ENCODE results near the gene ZNF148. TPM values are rescaled to one million over a fixed set of nuclear protein-coding genes. Genes with fewer than 3 reads are reported as not detected.
"Not testable (repeated sequence)": the region's sequence is repeated elsewhere in the genome, so short reads cannot be mapped to it uniquely, and the experiment has no call there.

ZNF148 gene
- total RNA-seq, 1 experiment from 2014 or later = 22.1 TPM

- DNase-seq (ENCODE audit: low spot score) = no peak
These were observed 990 bp upstream of the ZNF148 start for GRCh38 chr3:125375950-125376679.

DNA sequence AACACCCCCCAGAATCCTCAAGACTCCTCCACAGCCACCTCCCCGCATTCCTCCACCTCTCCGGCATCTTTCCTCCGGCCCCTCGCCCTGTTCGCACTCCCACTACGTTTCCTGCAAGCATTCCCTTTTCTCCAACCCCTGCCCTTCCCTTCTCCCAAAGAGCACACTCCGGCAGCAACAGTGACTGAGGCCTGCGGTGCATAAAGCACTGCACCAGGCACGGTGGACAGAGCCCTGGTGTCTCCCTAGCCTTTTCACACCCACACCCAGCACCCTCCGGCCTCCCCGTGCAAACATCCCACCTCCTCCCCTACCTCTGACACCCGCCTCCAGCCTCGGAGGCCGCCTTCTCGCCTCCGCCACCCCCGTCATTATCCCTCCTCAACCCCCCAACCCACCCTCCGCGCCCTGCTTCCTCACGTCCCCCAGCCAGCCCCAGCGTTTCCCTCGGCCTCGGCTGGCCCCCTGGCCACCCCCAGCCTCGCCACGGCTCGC, 577 bp downstream of the ZNF148 start:
- no peak for DNase-seq (ENCODE audit: low spot score)

- DNase-seq (ENCODE audit: low spot score) = no peak
These were observed 7.5 kb downstream of the ZNF148 start for GRCh38 chr3:125367403-125368230.

GRCh38 chr3:125366132-125366531, 9.0 kb downstream of the ZNF148 start:
- no peak for DNase-seq (ENCODE audit: low spot score)

DNA sequence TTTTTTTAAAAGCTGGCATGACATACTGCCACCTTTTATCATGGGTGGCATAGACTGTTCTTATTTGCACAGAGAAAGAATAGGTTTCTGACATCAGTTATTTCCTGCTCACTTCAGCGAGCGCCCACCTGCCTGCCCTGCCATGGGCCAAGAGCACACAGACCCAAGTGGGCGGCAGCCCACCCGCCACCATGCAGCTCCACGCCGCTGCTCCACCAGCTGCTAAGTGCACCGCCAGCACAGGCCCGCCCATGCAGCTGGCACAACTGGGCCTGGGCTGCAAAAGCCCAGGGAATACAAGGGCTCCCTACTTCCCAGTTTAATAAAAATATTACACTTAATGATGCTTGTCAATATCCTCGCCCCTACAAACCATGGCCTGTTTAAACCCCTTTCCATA, 15.4 kb downstream of the ZNF148 start:
- no peak for DNase-seq (ENCODE audit: low spot score)

DNA sequence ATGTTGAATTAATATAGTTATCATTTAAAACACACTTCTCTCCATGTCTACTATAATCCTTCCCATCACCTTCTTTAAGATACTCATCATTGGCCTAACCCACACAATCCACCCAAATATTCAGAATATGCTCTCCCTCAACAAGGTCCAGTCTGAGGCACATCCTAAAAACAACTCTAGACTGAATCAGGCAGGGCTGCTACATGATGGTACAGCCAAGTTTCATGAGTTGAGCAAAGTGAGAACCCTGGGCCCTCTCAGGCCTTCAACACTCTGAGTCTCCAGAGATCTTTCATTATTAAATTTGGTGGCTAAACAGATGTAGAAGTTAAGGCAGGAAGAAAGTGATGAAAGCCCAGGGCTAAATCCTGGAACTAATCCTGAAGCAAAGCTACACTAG, 16.2 kb downstream of the ZNF148 start:
- no peak for DNase-seq (ENCODE audit: low spot score)

GRCh38 chr3:125357837-125358236, 17.3 kb downstream of the ZNF148 start:
- DNase-seq (ENCODE audit: low spot score) = no peak

GRCh38 chr3:125357032-125357658, 18.0 kb downstream of the ZNF148 start:
- DNase-seq (ENCODE audit: low spot score) = no peak

DNA sequence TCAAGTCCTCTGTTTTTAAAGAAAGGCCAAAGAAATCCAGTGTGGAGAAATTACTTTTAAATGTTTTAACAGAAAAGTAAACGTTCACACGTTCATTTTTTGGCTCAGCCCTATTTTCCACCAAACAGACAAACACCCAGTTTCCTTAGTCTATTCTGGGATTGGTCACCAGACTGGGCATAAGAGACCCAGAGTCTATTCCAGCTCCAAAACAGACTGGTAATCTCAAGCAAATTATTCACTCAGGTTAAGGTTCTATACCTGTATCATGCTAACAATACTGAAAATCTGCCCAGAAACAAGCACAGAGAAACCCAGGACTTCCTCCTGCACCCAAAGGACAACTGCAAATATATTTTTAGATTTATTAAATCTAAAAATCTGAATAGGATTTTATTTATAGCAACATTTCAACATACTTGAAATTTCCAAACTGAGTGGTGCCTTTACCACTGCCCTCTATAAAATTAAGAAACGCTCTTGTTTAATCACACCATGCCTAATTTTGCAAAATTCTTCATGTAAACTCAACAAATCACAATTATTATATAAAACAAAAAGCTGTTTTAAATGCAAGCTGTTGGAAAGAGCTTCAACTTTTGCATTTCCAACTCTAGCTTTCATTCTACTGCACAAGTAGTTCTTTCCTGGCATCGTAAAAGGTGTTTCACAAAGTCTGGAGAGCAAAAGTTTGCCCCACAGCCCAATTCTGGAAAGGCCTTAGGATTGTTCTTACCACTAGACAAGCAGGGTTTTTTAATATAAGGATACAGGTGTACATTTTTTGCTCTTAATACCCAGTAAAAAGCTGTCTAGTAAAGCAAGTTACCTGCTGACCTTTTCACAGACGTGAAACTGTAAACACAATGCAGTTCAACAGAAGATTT, 18.7 kb downstream of the ZNF148 start:
- no peak for DNase-seq (ENCODE audit: low spot score)

DNA sequence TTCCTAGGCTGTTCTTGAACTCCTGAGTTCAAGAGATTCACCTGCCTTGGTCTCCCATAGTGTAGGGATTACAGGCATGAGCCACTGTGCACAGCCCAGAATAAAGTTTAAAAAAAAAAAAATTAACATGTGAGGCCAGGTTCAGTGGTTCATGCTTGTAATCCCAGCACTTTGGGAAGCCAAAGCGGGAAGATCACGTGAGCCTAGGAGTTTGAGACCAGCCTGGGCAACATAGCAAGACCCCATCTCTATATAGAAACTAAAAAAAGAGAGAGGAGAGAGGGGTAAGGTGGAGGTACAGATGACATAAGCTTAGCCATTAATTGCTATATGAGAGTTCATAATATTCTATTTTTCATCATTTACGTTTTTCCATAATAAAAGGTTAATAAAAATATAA, 21.5 kb downstream of the ZNF148 start:
- DNase-seq (ENCODE audit: low spot score) = no peak

- DNase-seq (ENCODE audit: low spot score) = no peak
These were observed 22.0 kb downstream of the ZNF148 start for GRCh38 chr3:125353128-125353527.

DNA sequence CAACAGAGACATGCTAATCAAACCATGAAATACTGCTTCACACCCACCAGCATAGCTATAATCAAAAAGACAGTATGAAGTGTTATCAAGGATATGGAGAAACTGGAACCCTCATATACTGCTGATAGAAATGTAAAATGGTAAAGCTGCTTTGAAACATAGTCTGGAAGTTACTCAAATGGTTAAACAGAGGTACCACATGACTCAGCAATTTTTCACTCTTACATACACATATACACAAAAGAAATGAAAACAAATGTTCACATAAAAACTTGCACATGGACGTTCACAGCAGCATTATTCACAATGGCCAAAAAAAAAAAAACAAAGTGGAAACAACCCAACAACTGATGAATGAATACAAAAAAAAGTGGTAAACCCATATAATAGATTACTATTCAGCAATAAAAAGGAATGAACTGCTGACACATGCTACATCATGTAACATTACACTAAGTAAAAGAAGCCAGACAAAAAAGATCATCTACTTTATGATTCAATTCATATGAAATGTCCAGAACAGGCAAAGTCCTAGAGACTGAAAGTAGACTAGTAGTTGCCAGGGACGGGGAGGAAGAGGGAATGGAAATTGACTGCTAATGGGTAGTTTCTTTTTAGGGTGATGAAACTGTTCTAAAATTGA, 23.2 kb downstream of the ZNF148 start:
- no peak for DNase-seq (ENCODE audit: low spot score)

GRCh38 chr3:125351152-125351551, 24.0 kb downstream of the ZNF148 start:
- DNase-seq (ENCODE audit: low spot score) = no peak

DNA sequence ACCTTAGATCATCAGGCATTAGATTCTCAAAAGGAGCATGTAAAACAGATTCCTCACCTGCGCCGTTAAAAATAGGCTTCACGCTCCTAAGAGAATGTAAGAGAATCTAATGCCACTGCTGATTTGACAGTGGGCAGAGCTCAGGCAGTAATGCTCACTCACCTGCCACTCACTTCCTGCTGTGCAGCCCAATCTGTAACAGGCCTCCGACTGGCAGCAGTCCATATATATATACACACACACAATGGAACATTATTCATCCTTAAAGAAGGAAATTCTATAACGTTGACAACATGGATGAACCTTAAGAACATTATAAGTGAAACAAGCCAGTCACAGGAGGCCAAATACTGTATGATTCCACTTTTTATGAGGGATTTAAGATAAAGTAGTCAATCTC, 24.5 kb downstream of the ZNF148 start:
- no peak for DNase-seq (ENCODE audit: low spot score)

DNA sequence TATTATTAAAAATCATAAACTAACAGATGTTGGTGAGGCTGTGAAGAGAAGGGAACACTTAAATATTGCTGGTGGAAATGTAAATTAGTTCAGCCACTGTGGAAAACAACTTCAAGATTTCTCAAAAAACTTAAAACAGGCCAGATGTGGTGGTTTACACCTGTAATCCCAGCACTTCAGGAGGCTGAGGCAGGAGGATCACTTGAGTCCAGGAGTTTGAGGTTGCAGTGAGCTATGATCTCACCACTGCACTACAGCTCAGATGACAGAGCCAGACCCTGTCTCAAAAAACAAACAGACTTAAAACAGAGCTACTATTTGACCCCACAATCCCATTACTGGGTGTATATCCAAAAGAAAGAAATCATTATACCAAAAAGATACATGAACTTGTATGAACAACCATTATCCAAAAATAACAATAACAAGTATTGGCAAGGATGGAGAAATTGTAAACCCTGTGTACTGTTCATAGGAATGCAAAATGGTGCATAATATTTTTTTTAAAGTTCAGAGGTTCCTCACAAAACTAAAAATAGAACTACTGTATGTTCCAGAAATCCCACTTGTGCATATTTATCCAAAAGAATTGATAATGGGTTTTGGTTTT, 25.5 kb downstream of the ZNF148 start:
- no peak for DNase-seq (ENCODE audit: low spot score)

DNA sequence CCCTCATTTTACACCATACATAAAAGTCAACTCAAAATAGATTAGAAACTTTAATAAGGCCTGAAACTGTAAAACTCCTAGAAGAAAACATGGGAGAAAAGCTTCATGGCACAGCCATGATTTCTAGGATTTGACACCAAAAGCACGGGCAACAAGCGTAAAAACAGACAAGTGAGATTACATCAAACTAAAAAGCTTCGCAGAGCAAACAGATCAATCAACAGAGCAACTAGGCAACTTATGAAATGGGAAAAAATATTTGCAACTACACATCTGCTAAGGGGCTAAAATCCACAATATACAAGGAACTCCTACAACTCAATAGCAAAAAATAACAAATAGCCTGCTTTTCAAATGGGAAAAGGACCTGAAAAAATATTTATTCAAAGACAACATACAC, 26.1 kb downstream of the ZNF148 start:
- no peak for DNase-seq (ENCODE audit: low spot score)

- DNase-seq (ENCODE audit: low spot score) = not testable (repeated sequence)
These were observed 31.8 kb downstream of the ZNF148 start for GRCh38 chr3:125343367-125343766.

DNA sequence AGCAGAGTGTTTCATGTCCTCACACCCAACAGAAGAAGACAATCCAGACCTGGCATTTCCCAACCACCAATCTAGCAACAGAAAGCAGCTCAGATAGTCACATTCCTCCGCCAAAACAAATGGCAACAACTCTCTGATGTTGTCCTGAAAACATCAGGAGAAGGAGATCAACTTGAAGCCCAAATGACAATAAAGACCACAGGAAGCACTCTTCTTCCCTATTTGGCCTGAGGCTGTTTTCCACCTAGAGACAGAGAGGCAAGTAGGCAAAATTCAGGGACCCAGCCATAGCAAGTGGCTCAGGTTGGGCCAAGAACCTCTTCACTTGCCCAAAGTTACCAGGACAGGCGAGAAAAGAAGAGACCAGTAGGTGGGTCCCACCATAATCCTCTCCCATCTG, 35.0 kb downstream of the ZNF148 start:
- no peak for DNase-seq (ENCODE audit: low spot score)

GRCh38 chr3:125337506-125337905, 37.6 kb downstream of the ZNF148 start:
- DNase-seq (ENCODE audit: low spot score) = no peak

GRCh38 chr3:125334675-125335560, 40.2 kb downstream of the ZNF148 start:
- DNase-seq (ENCODE audit: low spot score) = no peak
